Endothelial cell of umbilical vein (primary cell): ENCODE results near the gene LRCH1.

Experiments
- EZH2 ChIP-seq: IDR thresholded peaks from 2 replicates; pipeline ENCODE4 v1.6.1; 2012; ENCODE audit warnings: borderline replicate concordance, low read depth, mild to moderate bottlenecking, moderate library complexity, low read length, inconsistent platforms; ENCODE audit not compliant: severe bottlenecking
- JUN ChIP-seq: IDR thresholded peaks from 2 replicates; pipeline ENCODE4 v1.6.1; 2011; ENCODE audit warnings: borderline replicate concordance, low read depth; ENCODE audit not compliant: insufficient read length, insufficient read depth
- MYC ChIP-seq: IDR thresholded peaks from one replicate; pipeline ENCODE4 v1.6.1; 2011; ENCODE audit warnings: mild to moderate bottlenecking, low read depth, low read length
- POLR2A ChIP-seq: IDR thresholded peaks from 2 replicates; pipeline ENCODE4 v1.6.1; 2012; ENCODE audit warnings: low read depth, mild to moderate bottlenecking, control low read depth, low read length
- POLR2AphosphoS5 ChIP-seq: IDR thresholded peaks from 2 replicates; pipeline ENCODE4 v1.6.1; 2012; ENCODE audit warnings: low read depth, mild to moderate bottlenecking, control low read depth, low read length, moderate library complexity; ENCODE audit not compliant: insufficient read depth
- TF ChIP-seq, protein P1 (sequence below), 2 donors: IDR thresholded peaks; 1 replicate in 1 of 2; 2 replicates in 1 of 2; pipeline ENCODE4 v1.5.1; 2011; ENCODE audit warnings: low read length in 2 of 2, mild to moderate bottlenecking in 2 of 2, moderate library complexity in 2 of 2, control low read depth in 1 of 2, inconsistent platforms in 1 of 2, low read depth in 1 of 2; ENCODE audit not compliant: insufficient read depth in 1 of 2; ENCODE audit errors: extremely low read depth in 1 of 2

DNA sequence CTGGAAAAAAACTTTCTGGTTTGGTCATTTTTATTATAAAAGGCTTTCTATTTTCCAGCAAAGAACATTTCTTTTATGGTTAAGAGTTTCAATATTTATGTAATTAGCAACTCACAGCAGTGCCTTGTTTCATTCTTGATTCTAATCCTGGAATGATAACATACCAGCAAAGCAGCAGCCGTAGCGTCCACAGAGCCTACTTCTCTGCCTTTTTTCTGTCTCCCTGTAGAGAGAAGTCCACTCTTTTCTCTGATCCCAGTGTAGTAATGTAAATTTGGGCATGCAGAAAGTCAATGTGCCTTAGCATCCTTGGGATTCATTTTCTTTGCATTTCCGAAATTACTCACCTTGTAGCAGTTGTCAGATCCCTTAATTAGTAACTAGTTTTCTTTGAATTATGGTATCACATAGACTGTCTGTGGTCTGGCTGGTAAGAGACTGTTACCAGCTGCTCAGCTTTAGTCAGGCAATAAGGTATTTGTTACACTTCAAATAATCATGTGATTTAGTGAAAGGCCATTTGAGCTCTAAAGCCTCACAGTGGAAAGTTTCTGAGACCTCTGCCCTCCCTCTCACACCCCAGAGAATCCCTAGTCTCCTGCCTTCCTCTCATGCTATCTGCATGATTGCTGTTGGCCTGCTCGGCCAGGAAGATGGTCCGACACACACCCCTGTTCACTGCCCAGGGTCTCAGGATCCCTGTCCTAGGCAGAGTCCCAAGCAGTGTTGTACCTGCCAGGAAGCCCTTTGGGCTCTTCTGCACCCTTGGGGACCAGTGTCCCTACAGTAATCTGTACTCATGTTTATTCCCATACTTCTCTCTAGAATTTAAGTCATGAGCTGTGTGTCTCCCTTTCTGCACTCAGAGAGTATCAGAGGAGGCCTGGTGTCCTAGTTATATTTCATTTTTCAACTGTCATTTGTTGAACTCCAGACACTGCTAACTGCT, 86.3 kb downstream of the LRCH1 start:
- TF ChIP-seq, protein P1, sequence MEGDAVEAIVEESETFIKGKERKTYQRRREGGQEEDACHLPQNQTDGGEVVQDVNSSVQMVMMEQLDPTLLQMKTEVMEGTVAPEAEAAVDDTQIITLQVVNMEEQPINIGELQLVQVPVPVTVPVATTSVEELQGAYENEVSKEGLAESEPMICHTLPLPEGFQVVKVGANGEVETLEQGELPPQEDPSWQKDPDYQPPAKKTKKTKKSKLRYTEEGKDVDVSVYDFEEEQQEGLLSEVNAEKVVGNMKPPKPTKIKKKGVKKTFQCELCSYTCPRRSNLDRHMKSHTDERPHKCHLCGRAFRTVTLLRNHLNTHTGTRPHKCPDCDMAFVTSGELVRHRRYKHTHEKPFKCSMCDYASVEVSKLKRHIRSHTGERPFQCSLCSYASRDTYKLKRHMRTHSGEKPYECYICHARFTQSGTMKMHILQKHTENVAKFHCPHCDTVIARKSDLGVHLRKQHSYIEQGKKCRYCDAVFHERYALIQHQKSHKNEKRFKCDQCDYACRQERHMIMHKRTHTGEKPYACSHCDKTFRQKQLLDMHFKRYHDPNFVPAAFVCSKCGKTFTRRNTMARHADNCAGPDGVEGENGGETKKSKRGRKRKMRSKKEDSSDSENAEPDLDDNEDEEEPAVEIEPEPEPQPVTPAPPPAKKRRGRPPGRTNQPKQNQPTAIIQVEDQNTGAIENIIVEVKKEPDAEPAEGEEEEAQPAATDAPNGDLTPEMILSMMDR (IDR thresholded peaks at IDR 0.05; ENCODE audit: extremely low read depth in 1 of 2, insufficient read depth in 1 of 2, low read depth in 1 of 2, low read length in 2 of 2), result no peak
- no peak for TF ChIP-seq MYC
- no peak for TF ChIP-seq POLR2A
- TF ChIP-seq JUN, result no peak
- no peak for TF ChIP-seq POLR2AphosphoS5
- no peak for TF ChIP-seq EZH2
